ENCODE measurements around the gene DENND2D.

DENND2D gene

DNA sequence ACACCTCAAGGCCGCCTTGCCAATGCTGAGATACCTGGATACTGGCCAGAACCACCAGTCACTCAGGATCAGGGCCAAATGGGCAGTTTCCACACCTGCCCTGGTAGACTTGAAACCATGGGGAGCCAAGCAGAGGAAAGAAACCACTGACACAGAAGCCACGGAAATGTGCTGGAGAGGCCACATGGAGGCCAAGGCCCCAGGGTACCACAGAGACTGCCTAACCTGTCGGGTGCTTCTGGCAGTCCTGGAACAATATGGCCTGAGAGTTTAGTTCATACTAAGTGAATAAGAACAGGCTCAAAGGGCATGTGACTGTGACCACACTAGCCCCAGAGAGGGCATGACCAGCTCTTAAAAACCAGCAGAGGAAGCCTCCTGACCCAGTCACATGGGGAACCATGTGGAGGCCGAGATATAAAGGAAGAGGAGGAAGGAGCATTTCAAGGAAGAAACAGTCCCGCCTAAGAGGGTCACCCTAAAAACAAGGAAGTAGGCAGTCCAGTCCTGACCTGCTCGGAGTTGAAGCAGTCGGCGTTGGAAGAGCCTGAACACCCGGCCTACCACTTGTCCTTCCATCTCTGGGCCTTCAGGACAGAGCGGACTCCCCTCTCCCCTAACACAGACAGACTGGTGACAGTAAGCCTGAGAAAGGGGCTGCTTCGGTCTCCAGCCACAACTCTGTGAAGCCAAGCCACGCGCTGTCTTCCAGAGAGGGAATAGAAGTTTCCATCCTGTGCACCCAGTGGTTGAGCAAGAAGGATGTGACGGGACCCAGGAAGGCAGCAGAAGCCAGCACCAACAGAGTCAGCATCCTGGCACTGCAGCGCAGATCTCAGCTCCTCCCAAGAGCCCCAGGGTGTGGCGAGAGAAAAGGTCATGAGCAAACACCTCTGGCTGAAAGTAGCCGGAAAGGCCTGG lies at the start of gene DENND2D:
Gene DENND2D, minus strand, starts transcription at position 766 of the 921 bp plus-strand sequence. Its CDS starts 187 bp downstream, at position 579.
- in situ Hi-C loops (cut with MboI; ENCODE audit: low pct_unique_long_range_greater_than_20kb, low sequenced_read_pairs), result no loop called here
- peak; percentile 68 for DNase-seq

- in situ Hi-C loops (cut with MboI; ENCODE audit: low pct_unique_long_range_greater_than_20kb, low sequenced_read_pairs), result no loop called here
- no peak for DNase-seq
Observed at GRCh38 chr1:111249960-111250359, 49.5 kb upstream of the DENND2D start.

DNA sequence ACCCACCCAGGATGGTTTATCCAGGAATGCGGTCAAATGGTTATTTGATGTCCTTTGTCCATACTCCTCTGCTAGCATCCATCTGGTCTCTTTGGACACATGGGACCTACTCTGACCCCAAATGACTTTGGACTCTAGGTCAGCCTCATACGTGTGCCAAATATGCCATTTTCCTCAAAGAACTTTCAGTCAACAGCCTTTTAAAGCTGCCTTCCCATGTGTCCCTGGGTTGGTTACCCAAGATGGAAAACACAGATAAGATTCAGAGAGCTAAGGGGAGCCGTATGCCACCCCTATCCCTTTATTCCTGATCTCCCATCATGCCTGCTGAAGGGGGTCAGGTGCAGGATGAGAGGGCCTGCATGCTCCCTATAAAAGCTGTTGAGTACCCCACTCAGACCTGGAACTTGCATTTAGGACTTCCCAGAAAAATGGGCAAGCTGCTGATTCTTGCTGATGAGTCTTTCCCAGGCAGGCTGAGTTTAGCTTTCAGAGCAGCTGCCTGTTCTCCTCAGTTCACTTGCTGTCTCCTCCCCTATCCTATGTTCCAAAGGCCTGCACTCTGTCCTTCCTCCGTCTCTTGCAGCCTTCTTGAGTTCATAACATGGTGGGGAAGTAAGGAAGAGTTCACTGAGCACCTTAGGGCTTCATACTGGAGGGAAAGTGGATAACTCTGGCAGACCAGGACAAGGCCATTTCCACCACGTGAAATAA lies 46.8 kb upstream of the DENND2D start:
- no peak for DNase-seq
- in situ Hi-C loops (cut with MboI; ENCODE audit: low pct_unique_long_range_greater_than_20kb, low sequenced_read_pairs), result no loop called here

DNA sequence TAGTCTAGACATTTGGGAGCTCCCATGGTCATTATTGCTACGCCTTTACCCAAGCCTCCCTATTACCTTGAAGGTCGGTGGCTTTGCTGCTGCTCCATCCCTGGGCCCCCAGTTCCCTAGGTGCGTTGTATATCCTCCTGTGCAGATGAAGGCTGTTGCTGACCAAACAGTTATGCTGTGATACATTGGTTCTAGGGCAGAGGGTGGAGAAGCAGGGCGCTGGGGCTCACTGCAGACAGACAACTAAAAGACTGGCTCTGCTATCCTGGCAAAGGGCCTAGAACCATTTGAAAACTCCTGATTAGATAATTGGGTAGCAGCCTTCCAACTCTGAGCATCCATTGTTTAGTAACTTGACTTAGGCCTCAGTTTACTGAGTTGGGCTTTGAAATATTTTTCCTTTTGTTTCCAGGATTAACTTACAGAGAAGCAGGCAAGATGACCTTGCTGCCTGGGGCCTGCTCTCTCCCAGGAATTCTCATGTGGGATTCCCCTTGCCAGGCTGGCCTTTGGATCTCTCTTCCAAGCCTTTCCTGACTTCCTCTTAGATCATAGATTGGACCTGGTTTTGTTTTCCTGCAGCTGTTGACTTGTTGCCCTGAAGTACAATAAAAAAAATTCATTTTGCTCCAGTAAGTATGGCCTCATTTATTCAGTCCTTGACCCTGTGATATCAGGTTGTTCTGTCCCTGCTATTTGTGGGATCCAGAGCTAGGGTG lies 42.5 kb upstream of the DENND2D start:
- no peak for DNase-seq
- in situ Hi-C loops (cut with MboI; ENCODE audit: low pct_unique_long_range_greater_than_20kb, low sequenced_read_pairs), result no loop called here

DNA sequence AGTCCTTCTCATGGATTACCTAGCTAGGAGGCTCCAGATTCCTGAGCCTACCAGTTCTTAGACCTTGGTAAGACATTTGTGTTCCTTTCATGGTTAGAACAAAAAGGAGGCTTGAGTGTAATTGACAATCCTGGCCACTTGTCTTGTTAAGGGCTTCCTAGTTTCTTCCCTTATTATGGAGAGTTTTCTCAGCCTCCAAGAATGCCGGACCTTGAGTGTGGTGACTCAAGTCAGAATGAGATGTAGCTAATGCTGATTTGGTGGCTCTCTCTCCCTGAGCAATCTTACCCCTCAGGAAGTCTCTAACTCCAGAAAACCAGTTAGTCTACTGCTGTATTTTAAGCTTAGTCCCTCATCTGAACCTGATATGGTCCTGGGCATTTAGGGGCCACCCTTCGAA lies 41.4 kb upstream of the DENND2D start:
- no peak for DNase-seq
- in situ Hi-C loops (cut with MboI; ENCODE audit: low pct_unique_long_range_greater_than_20kb, low sequenced_read_pairs), result no loop called here

- no peak for DNase-seq
- in situ Hi-C loops (cut with MboI; ENCODE audit: low pct_unique_long_range_greater_than_20kb, low sequenced_read_pairs), result no loop called here
Observed at GRCh38 chr1:111238056-111238795, 37.8 kb upstream of the DENND2D start.

DNA sequence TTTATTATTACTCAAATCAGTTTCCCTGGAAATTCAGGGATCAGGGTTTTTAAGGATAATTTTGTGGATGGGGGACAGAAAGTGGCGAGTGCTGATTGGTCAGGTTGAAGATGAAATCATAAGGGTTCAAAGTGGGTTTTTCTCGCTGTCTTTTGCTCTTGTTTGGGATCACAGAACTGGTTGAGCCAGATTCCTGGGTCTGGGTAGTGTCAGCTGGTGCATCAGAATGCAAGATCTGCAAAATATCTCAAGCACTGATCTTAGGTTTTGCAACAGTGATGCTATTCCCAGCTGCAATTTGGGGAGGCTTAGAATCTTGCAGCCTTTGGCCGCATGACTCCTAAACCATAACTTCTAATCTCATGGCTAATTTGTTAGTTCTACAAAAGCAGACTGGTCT lies 36.4 kb upstream of the DENND2D start:
- in situ Hi-C loops (cut with MboI; ENCODE audit: low pct_unique_long_range_greater_than_20kb, low sequenced_read_pairs), result no loop called here

GRCh38 chr1:111236379-111236778 lies 35.9 kb upstream of the DENND2D start:
- in situ Hi-C loops (cut with MboI; ENCODE audit: low pct_unique_long_range_greater_than_20kb, low sequenced_read_pairs), result no loop called here
- DNase-seq, result no peak

More for the DNA sequence above, 36.4 kb upstream of the DENND2D start:
- no peak for DNase-seq

DNA sequence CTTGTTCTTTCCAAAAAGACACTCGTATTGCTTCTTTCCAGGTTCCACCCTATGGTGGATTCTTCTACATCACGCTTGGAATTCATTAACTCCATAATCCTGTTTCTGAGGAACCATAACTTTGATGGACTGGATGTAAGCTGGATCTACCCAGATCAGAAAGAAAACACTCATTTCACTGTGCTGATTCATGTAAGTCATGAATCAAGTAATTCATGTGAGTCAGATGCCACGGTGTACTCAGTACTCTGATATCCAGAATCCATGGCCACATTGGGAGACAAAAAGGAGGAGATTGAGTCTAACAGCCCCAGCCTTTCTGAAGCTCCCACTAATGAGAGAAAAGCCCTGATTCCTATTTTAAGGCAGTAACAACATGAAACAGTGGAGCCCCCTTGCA lies 34.4 kb upstream of the DENND2D start:
- DNase-seq, result no peak
- in situ Hi-C loops (cut with MboI; ENCODE audit: low pct_unique_long_range_greater_than_20kb, low sequenced_read_pairs), result no loop called here

GRCh38 chr1:111234258-111234657 lies 33.8 kb upstream of the DENND2D start:
- DNase-seq, result no peak
- in situ Hi-C loops (cut with MboI; ENCODE audit: low pct_unique_long_range_greater_than_20kb, low sequenced_read_pairs), result no loop called here

- in situ Hi-C loops (cut with MboI; ENCODE audit: low pct_unique_long_range_greater_than_20kb, low sequenced_read_pairs), result no loop called here
- DNase-seq, result no peak
Observed at GRCh38 chr1:111232134-111232533, 31.7 kb upstream of the DENND2D start.

- no peak for DNase-seq
- in situ Hi-C loops (cut with MboI; ENCODE audit: low pct_unique_long_range_greater_than_20kb, low sequenced_read_pairs), result loop anchor here (10.0 kb wide), 2 partner anchors 166 to 536 kb away; no protein-coding TSS in a partner anchor
Observed at GRCh38 chr1:111228748-111229126, 28.3 kb upstream of the DENND2D start.

- no peak for DNase-seq
- in situ Hi-C loops (cut with MboI; ENCODE audit: low pct_unique_long_range_greater_than_20kb, low sequenced_read_pairs), result loop anchor here (10.0 kb wide), 2 partner anchors 167 to 537 kb away; no protein-coding TSS in a partner anchor
Observed at GRCh38 chr1:111227851-111228747, 27.7 kb upstream of the DENND2D start.

DNA sequence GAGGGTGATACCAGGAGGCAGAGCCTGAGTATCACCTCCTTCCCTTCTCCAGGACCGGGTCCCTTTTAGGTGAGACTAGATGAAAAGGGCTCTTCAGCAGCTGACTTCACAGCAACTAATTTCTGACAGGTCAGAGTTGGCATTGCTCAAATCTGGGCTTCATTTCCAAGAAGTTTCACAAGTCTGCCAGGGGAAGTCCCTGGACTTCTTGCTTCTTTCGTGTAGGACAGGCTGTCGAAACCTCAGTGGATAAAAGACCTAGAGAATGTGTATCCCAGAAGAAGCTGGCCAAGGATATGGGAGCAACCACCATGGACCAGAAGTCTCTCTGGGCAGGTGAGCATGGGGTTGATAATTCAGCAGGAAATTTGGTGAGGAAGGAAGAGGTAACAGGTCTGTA lies 27.0 kb upstream of the DENND2D start, which contains the start of gene CHI3L2:
Gene CHI3L2, plus strand, starts transcription at position 280 of the 400 bp plus-strand sequence. Its CDS starts 17 bp downstream, at position 297.
- in situ Hi-C loops (cut with MboI; ENCODE audit: low pct_unique_long_range_greater_than_20kb, low sequenced_read_pairs), result loop anchor here (10.0 kb wide), 2 partner anchors 167 to 537 kb away; no protein-coding TSS in a partner anchor
- DNase-seq, result no peak

- no peak for DNase-seq
- in situ Hi-C loops (cut with MboI; ENCODE audit: low pct_unique_long_range_greater_than_20kb, low sequenced_read_pairs), result loop anchor here (10.0 kb wide), 2 partner anchors 169 to 539 kb away; no protein-coding TSS in a partner anchor
Observed at GRCh38 chr1:111225717-111226400, 25.4 kb upstream of the DENND2D start.

GRCh38 chr1:111225091-111225490 lies 24.6 kb upstream of the DENND2D start:
- in situ Hi-C loops (cut with MboI; ENCODE audit: low pct_unique_long_range_greater_than_20kb, low sequenced_read_pairs), result loop anchor here (10.0 kb wide), 2 partner anchors 170 to 540 kb away; no protein-coding TSS in a partner anchor
- no peak for DNase-seq

GRCh38 chr1:111223126-111223685 lies 22.8 kb upstream of the DENND2D start:
- in situ Hi-C loops (cut with MboI; ENCODE audit: low pct_unique_long_range_greater_than_20kb, low sequenced_read_pairs), result loop anchor here (10.0 kb wide), 2 partner anchors 172 to 542 kb away; no protein-coding TSS in a partner anchor
- no peak for DNase-seq

All from KBM-7 (cell line).